Smooth muscle cell (in vitro differentiated cells): ENCODE data around the gene PRSS57. TPM values are rescaled to one million over a fixed set of nuclear protein-coding genes. Genes with fewer than 3 reads are reported as not detected.

ENCODE experiments used
- DNase-seq: peaks from one replicate; lab custom pipeline; 2025; ENCODE audit not compliant: unreplicated experiment; lab: John Stamatoyannopoulos, UW
- H2AFZ ChIP-seq: fragments of 200-600 bp; sonication (generic); 2 replicates; pipeline ENCODE4 v1.6.0; 2016; ENCODE audit warnings: antibody characterized with exemption, low read depth, mild to moderate bottlenecking
- H3F3A ChIP-seq: fragments of 200-600 bp; sonication (generic); 2 replicates; pipeline ENCODE4 v1.6.0; 2017; ENCODE audit warnings: antibody characterized with exemption, low read depth
- H3K27ac ChIP-seq: fragments of 200-600 bp; sonication (generic); 2 replicates; pipeline ENCODE4 v1.5.1; 2016; ENCODE audit warnings: low read depth, mild to moderate bottlenecking
- H3K27me3 ChIP-seq: fragments of 200-600 bp; sonication (generic); 2 replicates; pipeline ENCODE4 v1.6.1; 2016; ENCODE audit warnings: low read depth, mild to moderate bottlenecking
- H3K36me3 ChIP-seq: fragments of 200-600 bp; sonication (generic); 2 replicates; pipeline ENCODE4 v1.5.1; 2016; ENCODE audit warnings: low read depth
- H3K4me1 ChIP-seq: fragments of 200-600 bp; sonication (generic); 2 replicates; pipeline ENCODE4 v1.5.1; 2016; ENCODE audit warnings: low read depth
- H3K4me2 ChIP-seq: fragments of 200-600 bp; sonication (generic); 2 replicates; pipeline ENCODE4 v1.6.0; 2016; ENCODE audit warnings: mild to moderate bottlenecking
- H3K4me3 ChIP-seq: fragments of 200-600 bp; sonication (generic); 2 replicates; pipeline ENCODE4 v1.5.1; 2016; ENCODE audit warnings: mild to moderate bottlenecking
- H3K79me2 ChIP-seq: fragments of 200-600 bp; sonication (generic); 2 replicates; pipeline ENCODE4 v1.6.0; 2016; ENCODE audit warnings: low read depth, mild to moderate bottlenecking
- H3K9ac ChIP-seq: fragments of 200-600 bp; sonication (generic); 2 replicates; pipeline ENCODE4 v1.6.0; 2016; ENCODE audit warnings: low read depth
- H3K9me3 ChIP-seq: fragments of 200-600 bp; sonication (generic); replicated peaks from 2 replicates; pipeline ENCODE4 v1.5.1; 2016; ENCODE audit warnings: low read depth
- H4K20me1 ChIP-seq: fragments of 200-600 bp; sonication (generic); 2 replicates; pipeline ENCODE4 v1.6.0; 2016; ENCODE audit warnings: low read depth
- CTCF ChIP-seq: fragments of 200-600 bp; sonication (generic); IDR thresholded peaks from 2 replicates; pipeline ENCODE4 v1.5.1; 2017; ENCODE audit warnings: borderline replicate concordance, mild to moderate bottlenecking, antibody characterized with exemption; ENCODE audit not compliant: insufficient read depth, poor library complexity, severe bottlenecking
- WGBS: methylation state at CpG from one replicate; pipeline ENCODE4 v1.1.7; 2016; ENCODE audit warnings: low lambda C conversion rate; 5-methylcytosine and 5-hydroxymethylcytosine counted together
- polyA plus RNA-seq: library from polyadenylated mRNA; unstranded; fragments of >200 nt; fragmentation: Nextera tagmentation; extraction: Ambion mirVana; gene quantifications from 2 replicates; pipeline ENCODE4 v1.2.1, GENCODE V29; 2016
- total RNA-seq: library from RNA; depleted of rRNA; stranded (reverse); fragments of >200 nt; gene quantifications from 2 replicates; pipeline ENCODE4 v1.2.3, GENCODE V29; 2014

PRSS57 gene
- total and polyA plus RNA-seq, 2 experiments from 2014 or later, result not detected

DNA sequence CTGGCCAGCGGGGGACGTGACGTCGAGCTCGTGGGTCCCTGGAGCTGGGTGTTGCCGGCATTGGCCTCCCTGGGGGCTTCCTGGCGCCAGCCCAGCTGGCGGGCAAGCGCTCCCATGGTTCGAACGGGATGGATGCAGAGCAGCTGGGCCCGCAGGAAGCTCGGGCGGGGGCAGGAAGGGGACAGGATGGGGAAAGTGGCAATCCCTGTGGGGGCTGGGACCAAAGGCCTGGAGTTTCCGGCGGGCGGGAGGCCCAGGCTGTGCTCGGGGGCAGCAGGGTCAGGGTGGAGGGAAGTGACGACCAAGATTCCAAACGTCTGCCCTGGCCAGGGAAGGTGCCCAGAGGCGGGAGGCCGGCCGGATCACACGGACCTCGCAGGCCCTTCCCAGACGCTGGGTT is 32.8 kb upstream of the PRSS57 start:
- Histone ChIP-seq H3F3A (no peaks in the 10 kb centered on the region), H3K27ac (no peak overlapping the region), H3K79me2 (no peaks in the 10 kb centered on the region), H3K36me3 (no peaks in the 10 kb centered on the region), H3K4me3 (no peak overlapping the region), H4K20me1 (peaks cover 7% of the 10 kb centered on the region), H3K4me2 (no peak overlapping the region), H3K9ac (no peak overlapping the region), H3K27me3 (no peaks in the 10 kb centered on the region), H2AFZ (no peak overlapping the region), H3K9me3 (no peaks in the 10 kb centered on the region), H3K4me1 (no peaks in the 10 kb centered on the region)
- 85% methylated on average over 17 of the region's 26 CpGs for WGBS
- DNase-seq, result no peak
- TF ChIP-seq CTCF, result no peak

DNA sequence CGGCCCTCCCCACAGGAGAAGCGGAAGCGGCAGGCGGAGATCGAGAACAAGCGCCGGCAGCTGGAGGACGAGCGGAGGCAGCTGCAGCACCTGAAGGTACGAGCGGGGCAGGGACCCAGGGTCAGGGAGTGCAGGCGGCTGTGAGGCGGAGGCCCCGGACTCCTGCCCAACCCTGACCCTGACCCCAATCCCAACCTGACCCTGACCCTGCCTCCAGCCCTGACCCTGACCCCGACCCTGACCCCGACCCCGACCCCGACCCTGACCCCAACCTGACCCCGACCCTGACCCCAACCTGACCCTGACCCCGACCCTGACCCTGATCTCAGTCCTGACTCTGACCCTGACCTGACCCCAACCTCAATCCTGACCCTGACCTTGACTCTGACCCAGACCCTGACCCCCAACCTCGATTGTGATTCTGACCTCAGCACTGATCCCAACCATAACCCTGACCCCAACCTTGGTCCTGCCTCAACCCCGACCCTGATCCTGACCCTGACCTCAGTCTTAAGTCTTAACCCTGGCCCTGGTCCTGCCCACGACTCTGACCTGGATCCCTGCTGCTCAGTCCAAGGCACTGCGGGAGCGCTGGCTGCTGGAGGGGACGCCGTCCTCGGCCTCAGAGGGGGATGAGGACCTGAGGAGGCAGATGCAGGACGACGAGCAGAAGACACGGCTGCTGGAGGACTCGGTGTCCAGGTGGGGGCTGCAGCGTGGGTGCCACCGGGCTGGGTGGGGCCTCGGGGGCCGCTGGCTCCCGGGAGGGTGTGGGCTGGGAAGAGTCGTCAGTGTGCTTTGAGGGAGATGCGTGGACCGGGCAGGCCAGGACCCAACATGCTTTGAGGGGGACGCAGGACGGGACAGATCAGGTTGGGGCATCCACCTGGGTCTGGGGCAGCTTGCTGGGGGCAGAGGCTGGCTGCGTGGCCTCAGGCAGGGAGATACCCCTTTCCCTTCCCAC is 32.0 kb upstream of the PRSS57 start:
- H3K27ac ChIP-seq, result no peak overlapping the region
- H3K79me2 ChIP-seq, result no peaks in the 10 kb centered on the region
- no peak overlapping the region for H2AFZ ChIP-seq
- H3K4me2 ChIP-seq, result no peak overlapping the region
- no peaks in the 10 kb centered on the region for H3F3A ChIP-seq
- H3K4me3 ChIP-seq, result no peak overlapping the region
- WGBS, result 85% methylated on average over 21 of the region's 43 CpGs
- H3K4me1 ChIP-seq, result no peaks in the 10 kb centered on the region
- no peak for TF ChIP-seq CTCF
- peaks cover 14% of the 10 kb centered on the region for H4K20me1 ChIP-seq
- H3K36me3 ChIP-seq, result no peaks in the 10 kb centered on the region
- no peak overlapping the region for H3K9ac ChIP-seq
- DNase-seq, result no peak
- no peaks in the 10 kb centered on the region for H3K9me3 ChIP-seq
- no peaks in the 10 kb centered on the region for H3K27me3 ChIP-seq

DNA sequence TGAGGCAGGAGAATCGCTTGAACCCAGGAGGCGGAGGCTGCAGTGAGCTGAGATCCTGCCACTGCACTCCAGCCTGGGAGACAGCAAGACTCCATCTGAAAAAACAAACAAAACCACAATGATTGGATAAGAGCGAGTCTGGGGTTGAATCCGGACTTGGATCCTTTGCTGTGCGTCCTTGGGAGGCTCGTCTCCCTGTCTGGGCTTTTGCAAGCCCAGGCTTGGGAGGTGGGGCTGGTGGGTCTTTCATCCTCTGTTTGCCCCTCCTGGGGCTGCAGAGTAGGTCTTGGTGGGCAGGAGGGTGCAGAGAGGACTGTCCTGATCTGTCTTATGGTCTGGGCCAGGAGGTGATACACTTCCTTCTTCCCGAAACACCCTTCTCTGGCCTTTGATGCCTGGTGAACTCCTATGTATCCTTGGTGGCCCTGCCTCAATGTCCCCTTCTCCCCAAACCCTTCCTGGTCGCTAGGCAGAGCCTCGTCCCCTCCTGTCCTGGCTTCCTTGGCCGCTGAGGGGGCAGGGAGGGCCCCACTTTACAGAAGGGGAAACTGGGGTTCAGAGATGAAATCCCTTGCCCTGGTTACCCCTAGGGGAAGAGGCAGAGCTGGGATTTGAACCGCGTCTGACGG is 30.3 kb upstream of the PRSS57 start:
- no peak overlapping the region for H3K4me2 ChIP-seq
- H3K4me1 ChIP-seq, result no peaks in the 10 kb centered on the region
- H3K9ac ChIP-seq, result no peak overlapping the region
- H3K36me3 ChIP-seq, result no peaks in the 10 kb centered on the region
- no peak overlapping the region for H3K4me3 ChIP-seq
- WGBS, result 93% methylated on average over 13 of the region's 13 CpGs
- TF ChIP-seq CTCF, result no peak
- peaks cover 17% of the 10 kb centered on the region for H4K20me1 ChIP-seq
- H3K27me3 ChIP-seq, result no peaks in the 10 kb centered on the region
- no peaks in the 10 kb centered on the region for H3F3A ChIP-seq
- no peak overlapping the region for H3K27ac ChIP-seq
- no peak for DNase-seq
- no peak overlapping the region for H2AFZ ChIP-seq
- H3K9me3 ChIP-seq, result no peaks in the 10 kb centered on the region
- H3K79me2 ChIP-seq, result no peaks in the 10 kb centered on the region
